Measurements from ENCODE around the gene KIAA1328.

The KIAA1328 gene

GRCh38 chr18:37006742-37007141 lies 177.8 kb downstream of the KIAA1328 start:
- TF ChIP-seq FOXM1 (IDR thresholded peaks at IDR 0.05; ENCODE audit: borderline replicate concordance, low read depth) (no peak), EP300 (IDR thresholded peaks at IDR 0.05; ENCODE audit: borderline replicate concordance) (no peak), CEBPB (IDR thresholded peaks at IDR 0.05) (no peak), NFIC (IDR thresholded peaks at IDR 0.05) (no peak), MAX (IDR thresholded peaks at IDR 0.05) (no peak), EGR1 (IDR thresholded peaks at IDR 0.05) (no peak), ZBTB7A (IDR thresholded peaks at IDR 0.05; ENCODE audit: low read depth) (no peak), TCF12 (IDR thresholded peaks at IDR 0.05; ENCODE audit: low read depth) (no peak), CREB1 (IDR thresholded peaks at IDR 0.05; ENCODE audit: low read depth) (no peak), YY1 (IDR thresholded peaks at IDR 0.05; ENCODE audit: low read depth) (no peak), USF1 (IDR thresholded peaks at IDR 0.05) (no peak), TEAD4 (IDR thresholded peaks at IDR 0.05) (no peak), TAF1 (IDR thresholded peaks at IDR 0.05; ENCODE audit: low read depth) (no peak), RAD21 (IDR thresholded peaks at IDR 0.05; ENCODE audit: low read depth) (no peak)
- TF ChIP-seq, protein P1, sequence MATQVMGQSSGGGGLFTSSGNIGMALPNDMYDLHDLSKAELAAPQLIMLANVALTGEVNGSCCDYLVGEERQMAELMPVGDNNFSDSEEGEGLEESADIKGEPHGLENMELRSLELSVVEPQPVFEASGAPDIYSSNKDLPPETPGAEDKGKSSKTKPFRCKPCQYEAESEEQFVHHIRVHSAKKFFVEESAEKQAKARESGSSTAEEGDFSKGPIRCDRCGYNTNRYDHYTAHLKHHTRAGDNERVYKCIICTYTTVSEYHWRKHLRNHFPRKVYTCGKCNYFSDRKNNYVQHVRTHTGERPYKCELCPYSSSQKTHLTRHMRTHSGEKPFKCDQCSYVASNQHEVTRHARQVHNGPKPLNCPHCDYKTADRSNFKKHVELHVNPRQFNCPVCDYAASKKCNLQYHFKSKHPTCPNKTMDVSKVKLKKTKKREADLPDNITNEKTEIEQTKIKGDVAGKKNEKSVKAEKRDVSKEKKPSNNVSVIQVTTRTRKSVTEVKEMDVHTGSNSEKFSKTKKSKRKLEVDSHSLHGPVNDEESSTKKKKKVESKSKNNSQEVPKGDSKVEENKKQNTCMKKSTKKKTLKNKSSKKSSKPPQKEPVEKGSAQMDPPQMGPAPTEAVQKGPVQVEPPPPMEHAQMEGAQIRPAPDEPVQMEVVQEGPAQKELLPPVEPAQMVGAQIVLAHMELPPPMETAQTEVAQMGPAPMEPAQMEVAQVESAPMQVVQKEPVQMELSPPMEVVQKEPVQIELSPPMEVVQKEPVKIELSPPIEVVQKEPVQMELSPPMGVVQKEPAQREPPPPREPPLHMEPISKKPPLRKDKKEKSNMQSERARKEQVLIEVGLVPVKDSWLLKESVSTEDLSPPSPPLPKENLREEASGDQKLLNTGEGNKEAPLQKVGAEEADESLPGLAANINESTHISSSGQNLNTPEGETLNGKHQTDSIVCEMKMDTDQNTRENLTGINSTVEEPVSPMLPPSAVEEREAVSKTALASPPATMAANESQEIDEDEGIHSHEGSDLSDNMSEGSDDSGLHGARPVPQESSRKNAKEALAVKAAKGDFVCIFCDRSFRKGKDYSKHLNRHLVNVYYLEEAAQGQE (IDR thresholded peaks at IDR 0.05; ENCODE audit: low read depth): no peak

DNA sequence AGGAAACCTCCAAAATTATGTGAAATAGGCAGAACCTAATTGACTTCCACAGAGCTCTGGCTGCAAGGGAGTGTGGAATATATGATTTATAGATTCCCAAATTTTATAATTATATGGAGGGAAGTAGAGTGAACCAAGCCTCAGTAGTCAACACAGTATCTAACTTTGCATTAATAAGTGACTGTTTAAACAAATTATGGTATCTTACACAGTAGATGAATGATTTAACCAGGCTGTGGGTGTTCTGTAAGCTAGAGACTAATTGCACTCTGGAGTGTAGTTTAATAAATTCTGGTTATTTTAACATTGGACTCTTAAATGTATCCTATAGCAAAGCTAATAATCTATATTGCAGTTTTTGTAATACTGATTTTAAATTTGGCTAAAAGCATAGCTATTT lies 183.5 kb downstream of the KIAA1328 start:
- TF ChIP-seq EP300 (IDR thresholded peaks at IDR 0.05; ENCODE audit: borderline replicate concordance): no peak
- TF ChIP-seq, protein P1 (IDR thresholded peaks at IDR 0.05; ENCODE audit: low read depth): no peak

GRCh38 chr18:37019157-37019827 lies 190.4 kb downstream of the KIAA1328 start:
- TF ChIP-seq EP300 (IDR thresholded peaks at IDR 0.05; ENCODE audit: borderline replicate concordance) (no peak), TAF1 (IDR thresholded peaks at IDR 0.05; ENCODE audit: low read depth) (no peak), CREB1 (IDR thresholded peaks at IDR 0.05; ENCODE audit: low read depth) (no peak), USF1 (IDR thresholded peaks at IDR 0.05) (no peak), RAD21 (IDR thresholded peaks at IDR 0.05; ENCODE audit: low read depth) (peak; percentile 66), FOXM1 (IDR thresholded peaks at IDR 0.05; ENCODE audit: borderline replicate concordance, low read depth) (no peak), MAX (IDR thresholded peaks at IDR 0.05) (no peak)

GRCh38 chr18:37033419-37033818 lies 204.5 kb downstream of the KIAA1328 start:
- TF ChIP-seq ZBTB7A (IDR thresholded peaks at IDR 0.05; ENCODE audit: low read depth): no peak
- TF ChIP-seq, protein P1 (IDR thresholded peaks at IDR 0.05; ENCODE audit: low read depth): no peak

DNA sequence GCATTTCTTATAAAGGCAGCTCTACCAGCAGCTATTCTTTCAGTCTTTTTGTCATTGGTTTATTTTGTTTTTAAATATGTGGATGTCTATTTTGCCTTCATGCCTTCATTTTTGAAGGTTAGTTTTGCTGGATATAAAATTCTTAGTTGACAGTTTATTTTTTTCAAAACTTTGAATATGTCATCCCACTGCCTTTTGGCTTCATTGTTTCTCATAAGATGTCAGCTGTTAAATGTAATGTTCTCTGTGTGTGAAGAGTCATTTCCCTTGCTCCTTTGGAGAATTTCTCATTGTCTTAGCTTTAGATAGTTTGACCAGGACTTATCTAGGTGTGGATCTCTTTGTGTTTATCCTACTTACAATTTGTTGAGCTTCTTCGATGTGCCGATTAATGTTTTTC lies 213.5 kb downstream of the KIAA1328 start:
- TF ChIP-seq TAF1 (IDR thresholded peaks at IDR 0.05; ENCODE audit: low read depth): no peak
